ENCODE results near the gene PRKCD.
"Not testable (repeated sequence)": the region's sequence is repeated elsewhere in the genome, so short reads cannot be mapped to it uniquely, and the experiment has no call there.

Gene PRKCD

GRCh38 chr3:53140847-53141845, 19.9 kb upstream of the PRKCD start:
- no peak for DNase-seq

- DNase-seq, result no peak
Measured at GRCh38 chr3:53142986-53143385, 18.0 kb upstream of the PRKCD start.

GRCh38 chr3:53144446-53144845, 16.6 kb upstream of the PRKCD start:
- DNase-seq, result no peak

- DNase-seq, result no peak
Measured at GRCh38 chr3:53144862-53145712, 15.9 kb upstream of the PRKCD start.

GRCh38 chr3:53145713-53146080, 15.3 kb upstream of the PRKCD start:
- no peak for DNase-seq

GRCh38 chr3:53146319-53146891, 14.6 kb upstream of the PRKCD start:
- no peak for DNase-seq

- no peak for DNase-seq
Measured at GRCh38 chr3:53147151-53147902, 13.7 kb upstream of the PRKCD start.

GRCh38 chr3:53147903-53148400, 13.1 kb upstream of the PRKCD start:
- DNase-seq, result no peak

- DNase-seq, result no peak
Measured at GRCh38 chr3:53149006-53149690, 11.9 kb upstream of the PRKCD start.

GRCh38 chr3:53149699-53150098, 11.3 kb upstream of the PRKCD start:
- no peak for DNase-seq

- DNase-seq, result no peak
Measured at GRCh38 chr3:53150247-53151085, 10.5 kb upstream of the PRKCD start.

GRCh38 chr3:53151086-53151438, 9.9 kb upstream of the PRKCD start:
- not testable (repeated sequence) for DNase-seq

GRCh38 chr3:53151465-53151864, 9.5 kb upstream of the PRKCD start:
- DNase-seq, result no peak

GRCh38 chr3:53151870-53152660, 8.9 kb upstream of the PRKCD start:
- no peak for DNase-seq

GRCh38 chr3:53153264-53153823, 7.7 kb upstream of the PRKCD start:
- no peak for DNase-seq

- no peak for DNase-seq
Measured at GRCh38 chr3:53153980-53154379, 7.0 kb upstream of the PRKCD start.

GRCh38 chr3:53154881-53155285, 6.1 kb upstream of the PRKCD start:
- no peak for DNase-seq

GRCh38 chr3:53155760-53156159, 5.2 kb upstream of the PRKCD start:
- DNase-seq, result no peak

GRCh38 chr3:53156368-53156834, 4.6 kb upstream of the PRKCD start:
- DNase-seq, result no peak

All from activated CD8-positive, alpha-beta memory T cell treated with anti-CD3 and anti-CD28 coated beads for 24 hours (primary cell).